NK-92 (cell line): ENCODE results near the gene GUCY1A2.

Source experiments
- DNase-seq: peaks from one replicate; lab custom pipeline; 2025; ENCODE audit not compliant: unreplicated experiment; lab: John Stamatoyannopoulos, UW

The GUCY1A2 gene

DNA sequence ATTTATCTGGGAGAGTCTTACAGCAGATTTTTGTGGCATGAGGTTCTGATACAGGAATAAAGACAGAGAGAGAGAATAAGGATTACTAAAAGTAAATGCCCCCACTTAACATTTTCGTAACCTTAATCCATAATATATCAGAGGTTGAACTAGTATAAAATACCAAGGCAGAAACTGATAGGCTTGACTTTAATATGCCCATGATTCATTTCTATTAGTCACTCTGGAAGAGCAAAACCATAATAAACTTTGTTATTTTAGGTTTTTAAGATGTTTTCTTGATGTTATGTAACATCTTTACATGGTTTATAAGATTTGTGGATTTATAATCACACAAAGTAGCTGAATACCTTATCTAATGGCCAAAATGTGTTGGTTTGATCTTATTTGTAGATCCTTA, 19.1 kb downstream of the GUCY1A2 start:
- no peak for DNase-seq

DNA sequence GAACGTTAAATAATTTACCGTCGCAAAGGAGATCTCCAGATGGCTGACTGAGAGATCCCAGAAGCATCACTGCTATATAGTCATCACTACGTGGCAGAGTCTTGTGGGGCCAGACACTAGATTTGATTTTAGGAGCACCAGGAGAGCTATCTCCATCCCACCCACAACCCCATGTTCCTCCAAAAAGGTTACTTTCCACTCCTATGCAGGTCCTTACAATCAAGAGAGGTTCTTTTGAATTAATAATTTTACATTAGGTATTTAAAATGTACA, 19.4 kb downstream of the GUCY1A2 start:
- no peak for DNase-seq

GRCh38 chr11:106998116-106998915, 20.0 kb downstream of the GUCY1A2 start:
- no peak for DNase-seq

DNA sequence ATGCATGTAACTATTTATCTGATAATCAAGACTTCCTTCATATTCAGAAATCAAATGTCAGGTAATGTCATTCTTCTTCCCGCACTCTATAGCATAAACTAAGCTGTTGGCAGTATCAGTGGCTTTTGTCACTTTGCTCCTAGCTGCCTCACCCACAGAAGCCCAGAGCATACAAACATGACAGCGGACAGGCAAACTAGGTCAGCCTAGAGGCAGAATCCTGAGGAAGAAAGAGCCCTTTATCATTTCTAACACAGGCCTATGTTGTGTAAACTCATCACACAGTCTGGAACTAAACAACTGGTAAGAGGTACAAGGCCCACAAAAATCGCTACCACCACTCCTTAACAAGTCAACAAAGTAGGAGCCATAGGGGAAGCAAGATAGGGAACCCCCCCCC, 21.0 kb downstream of the GUCY1A2 start:
- DNase-seq, result no peak

DNA sequence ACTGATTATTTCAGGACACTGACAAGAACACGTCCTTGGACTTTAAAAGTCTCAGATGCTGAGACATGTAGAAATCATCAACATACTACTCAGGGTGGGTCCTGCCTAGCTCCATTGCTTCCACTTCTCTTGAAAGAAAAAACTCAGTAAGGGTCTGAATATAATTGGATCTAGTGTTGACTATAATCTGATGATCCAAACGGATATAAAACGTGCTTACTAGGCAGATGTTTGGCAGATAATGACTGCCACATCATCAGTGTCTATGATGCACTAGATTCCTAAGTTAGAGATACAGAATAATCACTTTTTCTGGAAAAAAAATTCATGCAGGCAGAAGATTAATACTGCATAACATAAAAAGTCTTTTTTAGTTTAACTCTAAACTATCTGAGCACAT, 21.6 kb downstream of the GUCY1A2 start:
- no peak for DNase-seq

GRCh38 chr11:106990331-106990730, 27.9 kb downstream of the GUCY1A2 start:
- no peak for DNase-seq

DNA sequence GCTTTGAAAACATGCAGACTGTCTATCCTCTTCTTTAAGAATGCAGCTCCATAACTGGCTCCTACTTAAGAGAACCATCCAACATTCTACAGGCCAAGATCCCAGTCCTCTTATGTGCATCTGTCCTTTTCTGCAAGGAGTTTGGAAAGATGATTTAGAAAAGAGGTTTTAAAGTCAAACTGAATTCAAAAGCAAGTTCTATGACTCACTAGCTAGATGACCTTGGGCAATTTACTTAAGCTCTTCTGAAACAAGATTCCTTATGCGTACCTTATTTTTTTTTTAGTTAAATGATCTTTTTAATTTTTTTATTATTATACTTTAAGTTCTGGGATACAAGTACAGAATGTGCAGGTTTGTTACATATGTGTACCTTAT, 29.2 kb downstream of the GUCY1A2 start:
- DNase-seq, result no peak

DNA sequence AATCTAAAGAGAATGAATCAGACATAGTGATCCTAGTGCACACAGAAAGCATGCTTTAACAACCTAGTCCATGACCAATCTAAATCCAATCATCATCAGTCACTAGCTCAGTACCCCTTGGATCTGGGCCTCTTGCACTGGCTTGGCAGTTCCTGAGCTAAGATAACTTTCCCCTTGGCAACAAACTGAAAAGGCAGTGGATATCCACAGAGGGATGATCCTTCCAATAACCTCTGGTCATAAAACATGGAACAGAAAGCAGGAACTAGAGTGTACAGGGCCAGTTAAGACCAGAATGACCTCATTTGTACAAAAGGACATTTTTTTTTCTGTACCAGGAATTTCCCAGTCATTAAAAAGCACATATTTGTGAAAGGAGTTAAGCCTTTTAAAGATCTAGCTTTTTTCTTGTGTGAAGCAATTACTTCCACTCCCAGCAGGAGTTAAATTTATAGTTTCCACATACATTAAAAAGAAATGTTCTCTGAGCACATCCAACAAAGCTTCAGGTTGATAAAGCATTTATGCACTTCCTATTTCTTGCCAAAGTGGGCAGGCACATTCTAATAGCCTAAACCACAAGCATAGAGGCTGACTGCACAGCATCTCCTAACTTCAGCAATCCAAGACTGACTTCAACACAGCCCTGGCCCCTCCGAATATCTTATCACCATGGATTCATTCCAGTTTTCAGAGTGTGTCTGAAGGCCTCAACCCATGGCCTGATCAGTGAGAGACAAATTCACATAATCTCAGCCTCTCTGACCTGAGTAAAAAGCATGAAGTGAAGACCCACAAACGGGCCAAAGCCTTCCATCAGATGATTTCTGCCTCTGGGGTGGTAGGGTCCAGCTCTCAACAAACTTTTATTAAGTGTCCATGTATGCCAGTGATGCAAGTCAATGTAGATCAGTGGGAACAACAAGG, 29.9 kb downstream of the GUCY1A2 start:
- DNase-seq, result no peak

GRCh38 chr11:106986673-106987072, 31.6 kb downstream of the GUCY1A2 start:
- no peak for DNase-seq

- no peak for DNase-seq
Measured at GRCh38 chr11:106986261-106986660, 32.0 kb downstream of the GUCY1A2 start.

DNA sequence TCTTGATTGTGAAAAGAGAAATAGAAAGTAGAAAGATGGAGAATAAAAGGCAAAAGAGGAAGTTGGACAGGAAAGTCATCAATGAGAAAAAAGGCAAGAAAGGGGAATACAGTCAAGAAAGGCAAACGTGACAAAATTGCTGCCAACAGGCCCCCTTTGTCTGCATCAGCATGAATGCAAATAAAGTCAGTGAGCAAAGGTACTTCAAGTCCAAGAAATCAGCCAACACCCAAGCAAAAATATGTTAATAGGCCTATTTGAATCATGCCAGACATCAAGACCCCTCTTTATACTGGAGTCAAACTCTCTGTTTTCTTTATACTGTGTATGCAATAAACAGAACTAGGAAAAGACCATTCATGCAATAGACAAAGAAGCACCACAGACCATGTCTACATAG, 34.3 kb downstream of the GUCY1A2 start:
- no peak for DNase-seq

DNA sequence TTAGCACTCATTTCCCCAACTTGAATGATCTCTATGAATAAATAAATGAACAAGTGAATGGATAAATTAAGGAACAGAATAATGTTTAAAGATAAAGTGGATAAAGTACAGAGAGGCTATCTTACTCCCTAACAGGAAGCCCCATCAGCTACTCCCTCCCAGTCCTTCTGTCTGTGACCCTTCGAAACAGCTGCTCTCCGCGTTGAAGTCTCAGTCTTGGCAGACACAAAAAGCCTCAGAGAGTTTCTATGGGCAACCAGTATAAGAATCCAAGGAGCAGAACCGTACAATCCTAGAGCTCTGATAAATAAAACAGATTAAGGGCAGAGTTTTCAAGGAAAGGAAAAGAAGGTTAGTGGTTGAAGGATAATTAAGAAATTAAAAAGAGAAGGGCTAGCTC, 35.0 kb downstream of the GUCY1A2 start:
- no peak for DNase-seq

GRCh38 chr11:106974831-106975230, 43.4 kb downstream of the GUCY1A2 start:
- DNase-seq, result no peak

DNA sequence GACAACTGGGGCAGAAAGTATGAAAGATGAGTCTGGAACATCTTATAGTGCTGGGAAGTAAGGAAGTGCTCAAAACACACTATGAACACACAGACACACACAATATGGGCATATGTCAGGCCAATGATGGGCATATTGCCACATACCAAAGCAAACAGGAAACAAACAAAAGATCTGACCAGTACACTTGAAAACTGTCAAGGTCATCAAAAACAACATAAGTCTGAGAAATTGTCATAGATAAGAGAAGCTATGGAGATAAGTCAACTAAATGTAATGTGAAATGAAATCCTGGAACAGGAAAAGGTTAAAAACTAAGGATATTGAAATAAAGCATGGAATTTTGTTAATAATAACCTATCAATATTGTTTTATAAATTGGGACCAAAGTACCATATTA, 46.4 kb downstream of the GUCY1A2 start:
- no peak for DNase-seq

DNA sequence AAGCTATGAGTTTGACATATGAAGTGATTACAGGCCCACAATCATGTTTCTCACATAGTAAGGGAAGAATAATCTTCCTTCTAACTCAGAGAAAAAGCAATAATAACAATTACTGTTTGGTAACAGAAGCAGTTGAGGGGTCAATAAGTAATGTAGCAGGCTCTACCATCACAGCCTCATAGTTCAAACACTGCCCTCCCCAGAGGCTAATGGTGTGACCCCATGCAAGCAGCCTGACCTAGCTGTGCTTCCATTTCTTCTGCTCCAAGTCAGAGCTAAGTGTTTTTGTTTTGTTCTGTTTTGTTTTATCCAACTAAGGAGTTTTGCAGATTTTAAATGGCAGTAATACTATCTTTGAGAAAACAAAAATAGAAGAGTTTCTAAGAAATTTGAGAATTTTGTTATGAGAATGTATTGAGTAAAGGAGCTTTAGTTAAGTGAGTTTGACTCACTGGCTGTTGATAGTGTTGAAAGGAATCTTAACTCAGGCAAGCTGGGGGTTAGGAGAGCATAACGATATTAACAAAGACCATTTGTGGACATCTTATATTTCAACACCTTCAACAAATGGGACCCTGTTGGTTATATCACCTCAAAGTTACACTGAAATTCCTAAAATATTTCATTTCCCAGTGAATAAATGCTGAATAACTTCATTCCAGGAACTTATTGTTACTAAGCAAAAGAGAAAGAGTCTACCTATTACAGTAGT, 48.5 kb downstream of the GUCY1A2 start:
- no peak for DNase-seq

- no peak for DNase-seq
Measured at GRCh38 chr11:106962995-106963394, 55.3 kb downstream of the GUCY1A2 start.

DNA sequence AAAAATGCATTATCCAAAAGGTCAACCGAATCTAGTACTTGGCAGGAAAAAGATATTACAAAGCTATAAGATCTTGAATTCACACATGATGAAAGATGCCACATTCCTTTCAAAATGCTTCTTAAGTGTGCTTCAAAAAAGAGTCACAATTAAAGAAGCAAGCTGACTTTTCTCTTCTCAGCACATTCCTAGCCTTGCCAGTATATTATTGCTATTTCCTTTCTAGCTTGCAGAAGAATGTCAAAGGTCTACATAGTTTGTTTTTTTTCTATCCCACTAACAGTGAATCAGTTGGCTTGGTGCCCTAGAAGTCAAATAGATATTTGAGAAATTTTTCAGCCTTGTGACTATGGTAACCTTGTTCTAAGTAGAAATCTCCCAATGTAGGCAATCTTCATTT, 56.8 kb downstream of the GUCY1A2 start:
- DNase-seq, result no peak

DNA sequence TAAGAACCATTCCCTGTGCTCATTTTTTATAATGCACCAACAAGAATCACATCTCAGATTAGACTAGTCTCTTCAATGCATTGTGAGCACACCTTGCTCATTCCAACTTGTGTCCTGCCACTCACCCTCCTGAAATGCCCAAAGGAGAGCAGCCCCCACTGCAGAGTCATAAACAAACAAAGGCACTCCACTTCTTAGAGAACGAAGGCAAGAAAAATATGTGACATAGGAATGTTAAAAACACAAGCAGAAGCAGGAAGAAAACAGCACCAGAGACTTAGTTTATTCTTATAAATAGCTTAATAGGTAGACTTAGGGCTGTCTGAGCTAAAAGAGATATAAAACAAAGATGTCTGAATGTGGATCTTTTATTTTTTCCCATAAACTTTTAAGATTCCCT, 57.2 kb downstream of the GUCY1A2 start:
- DNase-seq, result no peak

DNA sequence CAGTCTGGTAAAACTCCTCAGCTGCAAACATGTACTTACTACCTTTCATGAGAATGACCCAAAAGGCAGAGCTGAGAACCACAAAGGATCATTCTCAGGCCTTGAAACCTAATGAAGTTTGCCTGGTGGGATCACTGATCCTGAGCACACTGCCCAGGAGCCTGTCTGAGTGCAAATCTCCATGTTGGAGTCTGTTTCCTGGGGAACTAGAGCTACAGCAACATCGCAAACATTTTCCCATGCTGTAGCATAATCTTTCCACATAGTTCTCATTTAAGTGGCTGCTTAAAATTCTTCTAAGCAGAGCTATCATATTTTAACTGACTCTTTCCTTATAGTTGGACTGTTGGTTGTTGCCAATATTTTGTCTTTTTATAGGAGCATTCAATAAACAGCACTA, 58.5 kb downstream of the GUCY1A2 start:
- no peak for DNase-seq

DNA sequence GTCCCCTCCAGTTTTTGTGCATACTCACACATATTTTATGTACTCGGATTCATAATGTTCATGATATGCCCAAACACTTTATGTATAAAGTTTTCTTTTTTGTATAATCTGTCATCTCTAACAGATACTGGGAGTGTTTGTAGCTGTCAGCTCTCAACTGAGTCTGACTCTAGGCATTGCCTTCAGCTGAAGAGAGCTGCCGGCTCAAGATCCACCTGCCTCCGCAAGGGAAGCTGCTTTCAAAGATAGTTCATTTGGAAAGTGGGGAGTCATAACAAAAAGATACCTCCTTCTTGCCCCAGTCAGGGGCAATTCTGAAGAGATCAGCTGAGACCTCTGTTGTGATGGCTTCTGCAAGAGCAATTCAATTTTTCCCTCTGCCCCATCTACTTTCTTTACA, 58.9 kb downstream of the GUCY1A2 start:
- no peak for DNase-seq

DNA sequence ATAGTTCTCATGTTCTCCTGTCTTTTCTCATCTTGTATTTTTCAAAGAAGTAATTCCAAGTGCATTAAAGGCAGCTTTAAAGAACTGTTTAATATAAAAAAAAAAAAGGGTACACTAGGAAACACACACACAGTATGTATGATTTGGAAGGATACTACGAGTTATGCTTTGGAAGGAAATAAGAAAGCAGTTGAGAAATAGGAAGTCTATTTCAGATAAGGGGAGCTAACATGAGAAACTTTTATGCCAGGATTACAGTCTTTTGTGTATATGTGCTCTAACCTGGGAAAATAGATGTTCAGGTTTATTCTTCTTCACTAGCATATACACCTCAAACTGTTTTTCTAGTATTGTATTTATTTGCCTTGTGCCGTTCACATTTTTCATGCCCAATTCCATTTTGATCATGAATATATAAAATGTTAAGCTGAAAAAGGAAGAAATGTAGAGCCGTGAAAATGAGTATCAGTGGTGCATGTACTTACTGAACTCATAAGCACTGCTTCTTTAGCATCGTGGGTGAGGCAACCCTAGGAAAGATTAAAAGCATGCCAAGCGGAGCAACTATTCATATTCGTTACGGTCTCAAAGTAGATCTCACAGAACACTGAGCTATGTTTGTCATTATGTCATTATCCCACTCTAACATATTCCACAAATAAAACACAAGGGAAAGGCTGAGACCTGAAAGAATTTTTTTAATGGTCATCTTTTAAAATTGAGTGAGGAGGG, 59.6 kb downstream of the GUCY1A2 start:
- DNase-seq, result no peak
